GM23338 (cell line): ENCODE measurements around the gene NUBP1. TPM values are rescaled to one million over a fixed set of nuclear protein-coding genes. Genes with fewer than 3 reads are reported as not detected.

Experiments used
- CREB1 ChIP-seq: fragments of 250-450 bp; sonication (Bioruptor Pico); IDR thresholded peaks from 2 replicates; pipeline ENCODE4 v1.5.0; 2020; ENCODE audit warnings: low read depth, mild to moderate bottlenecking, moderate library complexity
- CTCF ChIP-seq, 2 experiments: fragments of 200-600 bp in 1 of 2; sonication (generic) in 1 of 2; conservative IDR thresholded peaks; 2 replicates each; pipeline versions ENCODE4 v1.5.1 to v1.6.1; 2016 to 2017; ENCODE audit warnings: antibody characterized with exemption in 2 of 2, low read depth in 2 of 2, mild to moderate bottlenecking in 2 of 2, moderate library complexity in 1 of 2
- EZH2 ChIP-seq: fragments of 200-600 bp; sonication (generic); IDR thresholded peaks from one replicate; pipeline ENCODE4 v1.8.0; 2017; ENCODE audit warnings: antibody characterized with exemption, mild to moderate bottlenecking, low read depth; ENCODE audit not compliant: unreplicated experiment
- JUNB ChIP-seq: IDR thresholded peaks from one replicate; pipeline ENCODE4 v1.6.1; 2016; ENCODE audit warnings: antibody characterized with exemption; ENCODE audit not compliant: unreplicated experiment
- NANOG ChIP-seq: IDR thresholded peaks from 2 replicates; pipeline ENCODE4 v1.6.1; 2016; ENCODE audit warnings: antibody characterized with exemption, borderline replicate concordance
- STAT1 ChIP-seq: IDR thresholded peaks from one replicate; pipeline ENCODE4 v1.6.1; 2016; ENCODE audit warnings: antibody characterized with exemption; ENCODE audit not compliant: unreplicated experiment
- ZNF331 ChIP-seq: fragments of 250-450 bp; sonication (Bioruptor Pico); IDR thresholded peaks from 2 replicates; pipeline ENCODE4 v1.5.0; 2020; ENCODE audit warnings: low read depth, mild to moderate bottlenecking, moderate library complexity
- ZNF462 ChIP-seq: fragments of 250-450 bp; sonication (Bioruptor Pico); IDR thresholded peaks from 2 replicates; pipeline ENCODE4 v1.5.0; 2020; ENCODE audit warnings: mild to moderate bottlenecking, moderate library complexity
- polyA plus RNA-seq: library from polyadenylated mRNA; unstranded; fragments of >200 nt; fragmentation: Nextera tagmentation; extraction: Ambion mirVana; gene quantifications from 2 replicates; pipeline ENCODE4 v1.2.1, GENCODE V29; 2016
- total RNA-seq: library from RNA; depleted of rRNA; stranded (reverse); fragments of >200 nt; shearing (Covaris generic); gene quantifications from 2 replicates; pipeline ENCODE4 v1.2.3, GENCODE V29; 2014

NUBP1 gene
- total and polyA plus RNA-seq, 2 experiments from 2014 or later, result 22.8 to 41.2 TPM

GRCh38 chr16:10762336-10763016 lies 18.8 kb downstream of the NUBP1 start (continued):
- no peak for TF ChIP-seq CTCF (conservative IDR thresholded peaks at IDR 0.05; ENCODE audit: low read depth in 2 of 2)
- TF ChIP-seq JUNB, result no peak
- TF ChIP-seq STAT1, result no peak
- no peak for TF ChIP-seq ZNF462 (CRISPR knock-in tag)
- no peak for TF ChIP-seq ZNF331 (CRISPR knock-in tag)
- no peak for TF ChIP-seq NANOG
- TF ChIP-seq CREB1 (CRISPR knock-in tag), result no peak
- TF ChIP-seq EZH2, result no peak
